GM12891 (cell line): ENCODE measurements around the gene TOGARAM1.
A peak's percentile ranks its signal among the peaks of the same experiment; 100 is the strongest.

Source experiments
- DNase-seq: peaks from one replicate; pipeline ENCODE4 v3.0.0; 2011; ENCODE audit warnings: low spot score; ENCODE audit not compliant: insufficient read length
- FAIRE-seq: peaks from 2 replicates; lab custom pipeline; 2011; peaks lifted over from hg19 to GRCh38; lab: Jason Lieb, UNC
- PAX5 ChIP-seq: IDR thresholded peaks from 2 replicates; pipeline ENCODE4 v1.6.1; 2011; ENCODE audit warnings: low read length, moderate library complexity, mild to moderate bottlenecking; ENCODE audit not compliant: insufficient read depth, severe bottlenecking
- POLR2A ChIP-seq: IDR thresholded peaks from 2 replicates; pipeline ENCODE4 v1.6.1; 2011; ENCODE audit warnings: low read depth, low read length, control low read depth
- POLR2AphosphoS5 ChIP-seq: IDR thresholded peaks from 2 replicates; pipeline ENCODE4 v1.6.1; 2011; ENCODE audit warnings: low read depth, low read length, control low read depth
- POU2F2 ChIP-seq: IDR thresholded peaks from 2 replicates; pipeline ENCODE4 v1.6.1; 2011; ENCODE audit warnings: low read depth, mild to moderate bottlenecking, control low read depth, low read length, moderate library complexity
- SPI1 ChIP-seq: IDR thresholded peaks from 2 replicates; pipeline ENCODE4 v1.6.1; 2011; ENCODE audit warnings: low read depth, low read length, control low read depth
- TAF1 ChIP-seq: IDR thresholded peaks from 2 replicates; pipeline ENCODE4 v1.6.1; 2011; ENCODE audit warnings: low read depth, low read length, control low read depth

Gene TOGARAM1

DNA sequence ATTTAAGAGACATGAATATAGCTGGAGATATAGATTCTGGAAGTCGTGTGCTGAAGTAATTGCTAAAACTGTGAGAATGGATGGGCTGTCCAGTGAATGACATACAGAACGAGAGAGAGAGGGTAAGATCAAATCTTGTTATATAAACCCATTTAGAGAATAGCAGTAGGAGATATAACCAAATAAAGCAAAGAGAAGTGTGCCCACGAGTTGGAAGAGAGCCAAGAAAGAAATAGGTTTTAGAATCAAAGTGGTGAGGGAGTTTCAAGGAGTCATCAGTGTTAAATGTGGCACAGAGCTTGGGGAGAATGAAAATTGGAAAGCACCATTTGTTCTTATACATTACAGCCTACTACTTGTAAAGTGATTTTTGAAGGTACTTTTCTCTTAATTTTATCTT, 19.2 kb downstream of the TOGARAM1 start:
- no peak for TF ChIP-seq PAX5
- TF ChIP-seq POLR2AphosphoS5: no peak
- no peak for TF ChIP-seq SPI1
- TF ChIP-seq TAF1: no peak
- TF ChIP-seq POU2F2: no peak
- TF ChIP-seq POLR2A: no peak
- DNase-seq (no peak), FAIRE-seq (no peak)

DNA sequence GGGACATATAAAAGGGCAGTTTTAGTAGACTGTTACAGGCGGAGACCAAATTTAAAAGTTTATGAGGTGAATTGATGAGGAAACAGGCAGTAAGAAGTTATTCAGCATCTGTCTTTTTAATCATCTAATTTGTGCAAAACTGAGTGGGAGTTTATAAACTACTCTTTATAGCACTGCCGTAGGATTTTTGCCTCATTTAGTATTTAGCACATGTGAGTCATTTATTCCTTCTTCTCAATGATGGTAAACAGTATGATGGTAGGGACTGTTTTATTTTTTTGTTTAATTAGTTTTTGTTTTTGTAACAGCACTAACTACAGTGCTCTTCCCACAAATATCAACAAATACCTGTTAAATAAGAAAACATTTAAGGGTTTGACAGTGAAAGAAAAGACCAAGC, 20.6 kb downstream of the TOGARAM1 start:
- FAIRE-seq (no peak), DNase-seq (no peak)
- TF ChIP-seq TAF1: no peak
- no peak for TF ChIP-seq SPI1
- TF ChIP-seq PAX5: no peak
- TF ChIP-seq POU2F2: no peak
- no peak for TF ChIP-seq POLR2A
- TF ChIP-seq POLR2AphosphoS5: no peak

DNA sequence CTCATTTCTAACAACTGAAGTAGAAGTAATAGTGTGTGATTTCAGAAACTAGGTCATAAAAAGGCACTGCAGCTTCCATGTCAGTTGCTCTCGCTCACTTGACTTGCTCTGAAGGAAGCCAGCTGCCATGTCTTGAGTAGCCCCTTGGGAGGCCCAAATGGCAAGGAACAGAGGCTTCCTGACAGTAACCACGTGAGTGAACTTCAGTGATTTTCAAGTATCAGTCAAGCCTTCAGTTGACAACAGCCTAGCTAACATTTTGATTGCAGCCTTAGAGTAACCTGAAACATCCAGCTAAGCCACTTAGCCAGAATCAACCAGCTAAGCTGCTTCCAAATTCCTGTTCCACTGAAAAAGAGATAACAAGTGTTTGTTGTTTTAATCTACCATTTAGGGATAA, 26.7 kb downstream of the TOGARAM1 start:
- DNase-seq (no peak), FAIRE-seq (no peak)
- TF ChIP-seq TAF1 (no peak), POU2F2 (no peak), SPI1 (no peak), POLR2A (no peak)

DNA sequence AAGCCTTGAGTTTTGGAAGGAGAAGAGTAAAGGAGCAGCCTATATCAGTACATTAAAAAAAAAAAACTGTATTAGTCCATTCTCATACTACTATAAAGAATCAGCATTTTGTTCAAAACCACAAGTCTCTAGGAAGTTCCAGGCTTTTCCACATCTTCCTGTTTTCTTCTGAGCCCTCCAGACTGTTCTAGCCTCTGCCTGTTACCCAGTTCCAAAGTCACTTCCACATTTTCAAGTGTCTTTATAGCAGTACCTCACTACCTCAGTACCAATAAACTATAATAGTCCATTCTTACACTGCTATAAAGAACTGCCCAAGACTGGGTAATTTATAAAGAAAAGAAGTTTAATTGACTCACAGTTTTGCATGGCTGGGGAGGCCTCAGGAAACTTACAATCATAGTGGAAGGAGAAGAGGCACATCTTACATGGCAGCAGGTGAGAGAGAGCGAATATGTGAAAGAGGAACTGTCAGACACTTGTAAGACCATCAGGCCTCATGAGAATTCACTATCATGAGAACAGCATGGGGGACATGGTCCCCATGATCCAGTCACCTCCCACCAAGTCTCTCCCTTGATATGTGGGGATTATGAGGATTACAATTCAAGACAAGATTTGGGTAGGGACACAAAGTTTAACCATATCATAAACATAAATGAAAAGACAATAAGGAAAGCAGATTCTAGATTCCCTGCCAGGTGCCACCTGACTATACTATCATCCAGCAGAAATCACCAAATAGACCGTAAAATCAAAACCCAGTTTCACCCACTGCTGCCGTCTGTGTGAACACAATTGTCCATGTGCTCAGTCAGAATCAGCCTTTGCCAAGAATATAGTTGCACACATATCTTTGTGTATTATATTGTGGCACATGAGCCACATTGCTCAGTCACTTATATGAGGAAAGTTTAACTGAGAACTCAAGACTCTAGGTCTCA, 27.8 kb downstream of the TOGARAM1 start:
- no peak for DNase-seq
- peak; percentile 47 for FAIRE-seq

DNA sequence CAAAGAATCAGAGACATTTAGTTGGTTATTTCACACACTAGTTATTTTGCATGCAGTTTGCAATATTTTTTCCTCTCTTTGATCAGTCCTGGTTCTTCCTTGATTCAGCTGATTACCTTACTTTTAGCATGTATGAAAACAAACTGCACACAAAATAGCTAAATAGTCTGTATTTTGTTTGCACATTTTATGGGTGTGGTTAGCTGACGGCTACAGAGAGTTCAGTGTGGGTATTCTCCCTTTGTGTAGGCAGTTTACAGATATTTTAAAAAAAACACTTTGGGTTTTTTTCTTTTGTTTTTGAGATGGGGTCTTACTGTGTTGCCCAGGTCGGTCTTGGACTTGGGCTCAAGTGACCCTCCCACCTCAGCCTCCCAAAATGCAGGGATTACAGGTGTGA, 28.5 kb downstream of the TOGARAM1 start:
- no peak for TF ChIP-seq TAF1
- TF ChIP-seq POU2F2: no peak
- TF ChIP-seq SPI1: no peak
- no peak for TF ChIP-seq POLR2A
- TF ChIP-seq POLR2AphosphoS5: no peak
- TF ChIP-seq PAX5: no peak
- DNase-seq (no peak), FAIRE-seq (no peak)

More for the DNA sequence above, 27.8 kb downstream of the TOGARAM1 start:
- no peak for TF ChIP-seq PAX5
- peak; percentile 57 for TF ChIP-seq SPI1
- no peak for TF ChIP-seq POU2F2
- TF ChIP-seq TAF1: no peak

DNA sequence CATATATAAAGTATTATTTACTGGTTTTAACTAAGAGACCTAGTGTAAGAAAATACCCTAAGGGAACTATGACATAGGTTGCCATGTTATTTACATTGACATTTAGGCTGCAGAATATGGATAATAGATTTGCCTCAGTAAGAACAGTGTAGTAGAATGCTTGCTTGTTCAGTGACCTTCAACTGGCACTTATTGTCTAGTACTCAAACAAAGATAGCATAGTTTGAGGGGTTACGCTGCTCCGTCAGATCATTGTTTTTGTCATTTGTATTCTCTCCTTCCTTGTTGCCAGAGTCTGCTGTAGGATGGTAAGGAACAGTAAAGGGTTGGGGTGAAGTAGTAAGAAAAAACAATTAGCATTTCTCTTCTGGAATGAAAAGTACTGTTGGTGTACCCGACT, 33.2 kb downstream of the TOGARAM1 start:
- TF ChIP-seq PAX5: no peak
- no peak for TF ChIP-seq POLR2A
- TF ChIP-seq TAF1: no peak
- no peak for TF ChIP-seq POU2F2
- TF ChIP-seq SPI1: no peak
- TF ChIP-seq POLR2AphosphoS5: no peak
- DNase-seq: no peak
- FAIRE-seq: no peak

DNA sequence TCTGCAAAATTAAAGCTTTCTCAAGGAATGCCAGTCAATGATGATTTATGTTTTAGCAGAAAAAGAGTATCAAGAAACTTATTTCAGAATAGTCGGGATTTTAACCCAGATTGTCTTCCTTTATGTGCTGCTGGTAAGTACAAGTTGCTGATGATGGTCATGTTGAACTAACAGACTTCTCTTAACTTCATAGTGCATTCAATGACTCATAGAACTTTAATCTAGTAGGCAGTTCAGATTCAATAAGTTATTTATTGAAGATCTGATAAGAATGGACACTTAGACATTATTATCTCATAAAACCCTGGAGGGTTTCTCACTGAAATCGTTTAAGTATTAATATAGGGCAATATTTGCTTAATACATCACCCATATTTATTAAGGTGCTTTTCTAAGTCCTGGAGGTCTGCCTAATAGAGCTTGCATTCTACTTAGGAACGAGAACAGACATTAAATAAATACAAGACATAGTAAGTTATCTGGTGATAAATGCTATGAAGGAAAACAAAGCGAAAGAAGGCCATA, 33.8 kb downstream of the TOGARAM1 start:
- FAIRE-seq (no peak), DNase-seq (no peak)
- no peak for TF ChIP-seq POLR2AphosphoS5
- no peak for TF ChIP-seq TAF1
- no peak for TF ChIP-seq SPI1

DNA sequence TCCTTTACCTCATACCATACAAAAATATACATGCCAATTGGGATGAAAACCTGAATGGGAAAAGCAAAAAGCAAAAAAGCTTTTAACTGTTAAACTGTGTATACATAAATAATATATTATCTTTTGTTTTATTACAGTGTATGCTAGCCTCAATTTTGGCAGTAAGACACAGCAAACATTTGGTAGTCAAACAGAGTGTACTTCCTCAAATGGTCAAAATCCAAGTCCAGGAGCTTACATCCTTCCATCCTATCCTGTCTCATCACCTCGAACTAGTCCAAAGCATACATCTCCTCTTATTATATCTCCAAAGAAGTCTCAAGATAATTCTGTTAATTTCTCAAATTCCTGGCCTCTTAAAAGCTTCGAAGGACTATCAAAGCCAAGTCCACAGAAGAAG, 41.9 kb downstream of the TOGARAM1 start:
- no peak for FAIRE-seq
- DNase-seq: no peak
- no peak for TF ChIP-seq TAF1
- no peak for TF ChIP-seq SPI1
- no peak for TF ChIP-seq POLR2AphosphoS5
- TF ChIP-seq POLR2A: no peak
- TF ChIP-seq POU2F2: no peak
- TF ChIP-seq PAX5: no peak

DNA sequence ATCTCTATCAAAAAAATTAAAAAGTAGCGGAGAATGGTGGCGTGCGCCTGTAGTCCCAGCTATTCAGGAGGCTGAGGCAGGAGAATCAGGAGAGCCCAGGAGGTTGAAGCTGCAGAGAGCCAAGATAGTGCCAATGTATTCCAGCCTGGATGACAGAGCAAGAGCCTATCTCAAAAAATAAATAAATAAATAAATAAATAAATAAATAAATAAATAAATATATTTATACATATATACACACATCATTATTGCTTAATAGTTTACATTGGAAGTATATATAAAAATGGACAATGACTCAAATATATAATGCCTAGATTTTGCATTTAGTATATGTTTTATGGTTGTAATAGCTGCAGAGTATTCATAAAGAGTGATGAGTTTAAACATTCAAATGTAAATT, 53.1 kb downstream of the TOGARAM1 start:
- TF ChIP-seq PAX5: no peak
- no peak for TF ChIP-seq POLR2AphosphoS5
- TF ChIP-seq POLR2A: no peak
- TF ChIP-seq SPI1: no peak
- TF ChIP-seq POU2F2: no peak
- TF ChIP-seq TAF1: no peak
- DNase-seq (no peak), FAIRE-seq (no peak)

DNA sequence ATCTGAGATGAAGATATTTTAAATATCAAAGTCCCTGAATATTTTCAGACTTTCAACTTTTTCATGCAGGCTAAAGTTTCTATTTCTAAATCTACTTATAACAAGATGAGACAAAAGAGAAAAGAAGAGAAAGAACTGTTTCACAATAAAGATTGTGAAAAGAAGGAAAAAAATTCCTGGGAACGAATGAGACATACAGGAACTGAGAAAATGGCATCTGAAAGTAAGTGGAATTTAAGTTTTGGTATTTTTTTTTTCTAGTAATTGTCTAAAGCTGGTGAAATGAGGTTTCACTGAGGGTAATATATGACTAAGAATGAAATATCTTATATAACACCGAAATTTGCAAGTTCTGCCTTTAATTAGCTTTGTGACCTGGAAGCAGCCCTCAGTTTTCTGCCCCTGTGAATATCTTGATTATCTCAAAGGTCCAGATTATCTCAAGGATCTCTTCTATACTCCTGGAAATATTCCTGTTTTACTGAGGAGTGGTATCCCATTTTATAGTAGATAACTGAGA, 66.2 kb downstream of the TOGARAM1 start:
- FAIRE-seq (no peak), DNase-seq (no peak)
- TF ChIP-seq SPI1 (no peak; the same call in 1 of the 2 replicates), PAX5 (no peak), POU2F2 (no peak), TAF1 (no peak)
